Neural progenitor cell (in vitro differentiated cells): ENCODE results near the gene RNF180. TPM values are rescaled to one million over a fixed set of nuclear protein-coding genes. Genes with fewer than 3 reads are reported as not detected.

ENCODE experiments used
- DNase-seq: peaks from one replicate; pipeline ENCODE4 v3.0.0-alpha.2; 2016; ENCODE audit warnings: low spot score
- H2AFZ ChIP-seq: fragments of 200-600 bp; sonication (generic); replicated peaks from 2 replicates; pipeline ENCODE4 v1.6.1; 2016; ENCODE audit warnings: antibody characterized with exemption
- H3F3A ChIP-seq: fragments of 200-600 bp; sonication (generic); 2 replicates; pipeline ENCODE4 v1.6.1; 2016; ENCODE audit warnings: antibody characterized with exemption, low read depth
- H3K27ac ChIP-seq: fragments of 200-600 bp; sonication (generic); 2 replicates; pipeline ENCODE4 v1.5.1; 2016; ENCODE audit warnings: mild to moderate bottlenecking
- H3K27me3 ChIP-seq: fragments of 200-600 bp; sonication (generic); 2 replicates; pipeline ENCODE4 v1.6.1; 2016; ENCODE audit warnings: mild to moderate bottlenecking, moderate library complexity
- H3K36me3 ChIP-seq: fragments of 200-600 bp; sonication (generic); 2 replicates; pipeline ENCODE4 v1.5.1; 2016
- H3K4me1 ChIP-seq: fragments of 200-600 bp; sonication (generic); 2 replicates; pipeline ENCODE4 v1.6.1; 2016; ENCODE audit warnings: mixed run types
- H3K4me2 ChIP-seq: fragments of 200-600 bp; sonication (generic); 2 replicates; pipeline ENCODE4 v1.6.1; 2016
- H3K4me3 ChIP-seq: fragments of 200-600 bp; sonication (generic); 2 replicates; pipeline ENCODE4 v1.5.1; 2016
- H3K79me2 ChIP-seq: fragments of 200-600 bp; sonication (generic); 2 replicates; pipeline ENCODE4 v1.6.1; 2016; ENCODE audit warnings: low read depth
- H3K9ac ChIP-seq: fragments of 200-600 bp; sonication (generic); 2 replicates; pipeline ENCODE4 v1.6.1; 2016
- H3K9me3 ChIP-seq: fragments of 200-600 bp; sonication (generic); 2 replicates; pipeline ENCODE4 v1.5.1; 2016; ENCODE audit warnings: low read depth
- H4K20me1 ChIP-seq: fragments of 200-600 bp; sonication (generic); 2 replicates; pipeline ENCODE4 v1.6.1; 2016; ENCODE audit warnings: low read depth
- H3K27ac Mint-ChIP-seq: 3 replicates; pipeline ENCODE4 v1.8.0; 2021; ENCODE audit warnings: mixed read lengths
- H3K27me3 Mint-ChIP-seq: 2 replicates; pipeline ENCODE4 v1.8.0; 2022; ENCODE audit warnings: low read depth, mild to moderate bottlenecking, inconsistent platforms, moderate library complexity, mixed read lengths; ENCODE audit not compliant: insufficient read depth
- H3K36me3 Mint-ChIP-seq: 3 replicates; pipeline ENCODE4 v1.8.0; 2021; ENCODE audit warnings: mixed read lengths
- H3K4me1 Mint-ChIP-seq: 3 replicates; pipeline ENCODE4 v1.8.0; 2021; ENCODE audit warnings: mixed read lengths
- H3K4me3 Mint-ChIP-seq: 3 replicates; pipeline ENCODE4 v1.8.0; 2021; ENCODE audit warnings: mild to moderate bottlenecking, moderate library complexity, mixed read lengths
- H3K9me3 Mint-ChIP-seq: 3 replicates; pipeline ENCODE4 v1.8.0; 2020; ENCODE audit warnings: mixed read lengths
- CTCF ChIP-seq: fragments of 200-600 bp; sonication (generic); IDR thresholded peaks from 2 replicates; pipeline ENCODE4 v1.5.1; 2017; ENCODE audit warnings: antibody characterized with exemption, mild to moderate bottlenecking
- EZH2 ChIP-seq: fragments of 200-600 bp; sonication (generic); IDR thresholded peaks from 2 replicates; pipeline ENCODE4 v1.6.1; 2017; ENCODE audit warnings: antibody characterized with exemption, mild to moderate bottlenecking, moderate library complexity
- EZH2phosphoT487 ChIP-seq: fragments of 200-600 bp; sonication (generic); IDR thresholded peaks from 2 replicates; pipeline ENCODE4 v1.6.1; 2017; ENCODE audit warnings: antibody characterized with exemption
- total RNA-seq: library from RNA; depleted of rRNA; stranded (reverse); fragments of >200 nt; gene quantifications from 2 replicates; pipeline ENCODE4 v1.2.3, GENCODE V29; 2015; ENCODE audit warnings: low replicate concordance

Gene RNF180
- total RNA-seq, 1 donor from 2014 or later: 5.5 TPM

GRCh38 chr5:64417390-64417789 is 251.7 kb downstream of the RNF180 start:
- Histone ChIP-seq H3K27me3 (no peaks in the 10 kb centered on the region), H3K4me1 (no peaks in the 10 kb centered on the region), H3K9me3 (no peaks in the 10 kb centered on the region), H3K4me3 (no peak overlapping the region), H3K9ac (no peak overlapping the region), H3K36me3 (no peaks in the 10 kb centered on the region), H3F3A (no peaks in the 10 kb centered on the region), H2AFZ (peak overlapping the region; percentile 50), H4K20me1 (no peaks in the 10 kb centered on the region), H3K27ac (no peak overlapping the region), H3K4me2 (no peak overlapping the region), H3K79me2 (no peaks in the 10 kb centered on the region)
- no peak overlapping the region for H3K4me3 Mint-ChIP-seq
- no peaks in the 10 kb centered on the region for H3K27me3 Mint-ChIP-seq
- H3K36me3 Mint-ChIP-seq: no peaks in the 10 kb centered on the region
- H3K9me3 Mint-ChIP-seq: no peaks in the 10 kb centered on the region
- TF ChIP-seq EZH2: no peak
- TF ChIP-seq CTCF: peak; percentile 11
- H3K27ac Mint-ChIP-seq: no peak overlapping the region
- H3K4me1 Mint-ChIP-seq: no peaks in the 10 kb centered on the region
- peak; percentile 16 for DNase-seq

GRCh38 chr5:64418013-64418412 is 252.4 kb downstream of the RNF180 start:
- Mint-ChIP-seq H3K9me3 (no peaks in the 10 kb centered on the region), H3K4me3 (no peak overlapping the region), H3K36me3 (no peaks in the 10 kb centered on the region), H3K27ac (no peak overlapping the region), H3K4me1 (no peaks in the 10 kb centered on the region), H3K27me3 (no peaks in the 10 kb centered on the region)
- Histone ChIP-seq H4K20me1 (no peaks in the 10 kb centered on the region), H3K27ac (no peak overlapping the region), H3F3A (no peaks in the 10 kb centered on the region), H3K79me2 (no peaks in the 10 kb centered on the region), H3K4me3 (no peak overlapping the region), H3K4me2 (no peak overlapping the region), H3K9me3 (no peaks in the 10 kb centered on the region), H3K4me1 (no peaks in the 10 kb centered on the region), H2AFZ (no peak overlapping the region), H3K27me3 (no peaks in the 10 kb centered on the region), H3K36me3 (no peaks in the 10 kb centered on the region), H3K9ac (no peak overlapping the region)
- DNase-seq: no peak
- no peak for TF ChIP-seq CTCF
- TF ChIP-seq EZH2: no peak
- no peak for TF ChIP-seq EZH2phosphoT487

Other genes starting within 250 kb of the RNF180 start
- gene HTR1A, start 203.4 kb upstream of the RNF180 start, total RNA-seq: 0.22 TPM in 1 of 2 replicates, not detected in the other